Loucy (cell line): ENCODE results near the gene NFE2.

Experiments used
- EZH2phosphoT487 ChIP-seq: fragments of 200-600 bp; IDR thresholded peaks from 2 replicates; pipeline ENCODE4 v1.6.1; 2018; ENCODE audit warnings: antibody characterized with exemption, mild to moderate bottlenecking, moderate library complexity, borderline replicate concordance
- TF ChIP-seq, protein P1 (sequence below): fragments of 200-600 bp; sonication (generic); conservative IDR thresholded peaks from 2 replicates; pipeline ENCODE4 v1.5.1; 2014; ENCODE audit warnings: mild to moderate bottlenecking, antibody characterized with exemption, low read length

DNA sequence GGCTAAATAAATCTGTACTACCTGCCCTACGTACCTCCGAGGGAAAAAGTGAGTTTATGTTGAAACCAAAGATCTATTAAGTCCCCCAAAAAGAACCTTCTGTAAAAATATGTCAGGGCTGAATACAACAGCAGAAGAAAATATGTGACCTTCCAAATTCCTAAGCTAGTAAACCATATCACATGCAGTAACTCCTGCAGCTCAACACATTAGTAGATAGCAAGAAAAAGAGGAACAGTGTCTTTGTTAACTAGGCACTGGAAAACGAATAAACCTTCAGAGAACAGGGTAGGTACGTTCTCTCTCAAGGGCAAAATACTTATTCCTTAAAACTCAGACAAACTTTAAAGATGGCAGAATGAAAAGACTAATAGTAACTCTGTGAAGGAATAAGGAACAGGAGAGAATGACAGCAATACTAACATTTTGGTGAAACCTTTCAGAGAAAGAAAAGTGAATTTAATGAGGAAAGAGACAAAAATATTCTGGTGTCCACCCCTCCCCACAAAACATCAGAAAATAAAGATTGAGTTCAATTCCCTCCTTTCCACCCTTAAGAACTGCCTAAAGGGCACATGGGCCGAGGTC lies 38.9 kb downstream of the NFE2 start:
- TF ChIP-seq, protein P1, sequence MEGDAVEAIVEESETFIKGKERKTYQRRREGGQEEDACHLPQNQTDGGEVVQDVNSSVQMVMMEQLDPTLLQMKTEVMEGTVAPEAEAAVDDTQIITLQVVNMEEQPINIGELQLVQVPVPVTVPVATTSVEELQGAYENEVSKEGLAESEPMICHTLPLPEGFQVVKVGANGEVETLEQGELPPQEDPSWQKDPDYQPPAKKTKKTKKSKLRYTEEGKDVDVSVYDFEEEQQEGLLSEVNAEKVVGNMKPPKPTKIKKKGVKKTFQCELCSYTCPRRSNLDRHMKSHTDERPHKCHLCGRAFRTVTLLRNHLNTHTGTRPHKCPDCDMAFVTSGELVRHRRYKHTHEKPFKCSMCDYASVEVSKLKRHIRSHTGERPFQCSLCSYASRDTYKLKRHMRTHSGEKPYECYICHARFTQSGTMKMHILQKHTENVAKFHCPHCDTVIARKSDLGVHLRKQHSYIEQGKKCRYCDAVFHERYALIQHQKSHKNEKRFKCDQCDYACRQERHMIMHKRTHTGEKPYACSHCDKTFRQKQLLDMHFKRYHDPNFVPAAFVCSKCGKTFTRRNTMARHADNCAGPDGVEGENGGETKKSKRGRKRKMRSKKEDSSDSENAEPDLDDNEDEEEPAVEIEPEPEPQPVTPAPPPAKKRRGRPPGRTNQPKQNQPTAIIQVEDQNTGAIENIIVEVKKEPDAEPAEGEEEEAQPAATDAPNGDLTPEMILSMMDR = no peak
- no peak for TF ChIP-seq EZH2phosphoT487
